HCT116 (cell line): ENCODE results near the gene VEPH1.

ENCODE experiments used
- CEBPB ChIP-seq: IDR thresholded peaks from 2 replicates; pipeline ENCODE4 v1.6.1; 2012; ENCODE audit warnings: low read depth
- EZH2 ChIP-seq: fragments of 200-600 bp; sonication (generic); IDR thresholded peaks from 2 replicates; pipeline ENCODE4 v1.6.1; 2017; ENCODE audit warnings: antibody characterized with exemption, mixed run types
- RAD21 ChIP-seq: IDR thresholded peaks from 2 replicates; pipeline ENCODE4 v1.6.1; 2012; ENCODE audit warnings: low read depth, mild to moderate bottlenecking
- SRF ChIP-seq: IDR thresholded peaks from 2 replicates; pipeline ENCODE4 v1.6.1; 2012; ENCODE audit warnings: low read depth

- TF ChIP-seq SRF (no peak), RAD21 (no peak), CEBPB (no peak), EZH2 (no peak)
Measured at GRCh38 chr3:157219215-157219614, 284.0 kb downstream of the VEPH1 start.
